MM.1S (cell line): ENCODE results near the gene GFPT2.

Source experiments
- DNase-seq: peaks from one replicate; pipeline ENCODE4 v3.0.0-alpha.2; 2015
- H2AFZ ChIP-seq: fragments of 300-600 bp; sonication (generic); 2 replicates; pipeline ENCODE4 v1.6.0; 2016; ENCODE audit warnings: antibody characterized with exemption, low read length
- H3F3A ChIP-seq: fragments of 300-600 bp; sonication (generic); 2 replicates; pipeline ENCODE4 v1.6.1; 2016; ENCODE audit warnings: mild to moderate bottlenecking, antibody characterized with exemption, low read length, moderate library complexity, mixed read lengths; ENCODE audit not compliant: insufficient read depth
- H3K27ac ChIP-seq: fragments of 300-600 bp; sonication (generic); 2 replicates; pipeline ENCODE4 v1.5.1; 2016; ENCODE audit warnings: mild to moderate bottlenecking, low read length
- H3K27me3 ChIP-seq: fragments of 300-600 bp; sonication (generic); replicated peaks from 2 replicates; pipeline ENCODE4 v1.6.0; 2016; ENCODE audit warnings: low read length; ENCODE audit not compliant: insufficient read depth
- H3K36me3 ChIP-seq: fragments of 300-600 bp; sonication (generic); replicated peaks from 2 replicates; pipeline ENCODE4 v1.6.1; 2016; ENCODE audit warnings: mild to moderate bottlenecking, low read length, mixed read lengths; ENCODE audit not compliant: insufficient read depth
- H3K4me1 ChIP-seq: fragments of 300-600 bp; sonication (generic); 2 replicates; pipeline ENCODE4 v1.6.1; 2016; ENCODE audit warnings: low read length, mixed read lengths
- H3K4me2 ChIP-seq: fragments of 300-600 bp; sonication (generic); 2 replicates; pipeline ENCODE4 v1.6.0; 2016; ENCODE audit warnings: low read depth, low read length
- H3K4me3 ChIP-seq: fragments of 300-600 bp; sonication (generic); 2 replicates; pipeline ENCODE4 v1.5.1; 2016; ENCODE audit warnings: low read length, mixed read lengths
- H3K79me2 ChIP-seq: fragments of 300-600 bp; sonication (generic); 2 replicates; pipeline ENCODE4 v1.6.1; 2016; ENCODE audit warnings: mixed run types, low read length, mixed read lengths
- H3K9ac ChIP-seq: fragments of 300-600 bp; sonication (generic); 2 replicates; pipeline ENCODE4 v1.6.1; 2016; ENCODE audit warnings: low read length, mixed read lengths
- H3K9me2 ChIP-seq: fragments of 300-600 bp; sonication (generic); replicated peaks from 2 replicates; pipeline ENCODE4 v1.6.1; 2016; ENCODE audit warnings: mild to moderate bottlenecking, low read length, mixed read lengths; ENCODE audit not compliant: insufficient read depth
- H3K9me3 ChIP-seq: fragments of 300-600 bp; sonication (generic); replicated peaks from 2 replicates; pipeline ENCODE4 v1.6.1; 2016; ENCODE audit warnings: mild to moderate bottlenecking, low read length, mixed read lengths; ENCODE audit not compliant: insufficient read depth
- H4K20me1 ChIP-seq: fragments of 300-600 bp; sonication (generic); 2 replicates; pipeline ENCODE4 v1.6.1; 2016; ENCODE audit warnings: mild to moderate bottlenecking, low read length, moderate library complexity, mixed read lengths; ENCODE audit not compliant: insufficient read depth
- EZH2 ChIP-seq: fragments of 300-600 bp; sonication (generic); optimal IDR thresholded peaks from 2 replicates; pipeline ENCODE3; 2017; ENCODE audit warnings: low read depth, mild to moderate bottlenecking, antibody characterized with exemption, low read length, mixed read lengths
- EZH2phosphoT487 ChIP-seq: fragments of 300-600 bp; sonication (generic); IDR thresholded peaks from 2 replicates; pipeline ENCODE4 v1.6.1; 2018; ENCODE audit warnings: antibody characterized with exemption, low read length
- TF ChIP-seq, protein P1 (sequence below): fragments of 300-600 bp; sonication (generic); IDR thresholded peaks from 2 replicates; pipeline ENCODE4 v1.5.1; 2016; ENCODE audit warnings: antibody characterized with exemption, low read length, mixed read lengths

GFPT2 gene

DNA sequence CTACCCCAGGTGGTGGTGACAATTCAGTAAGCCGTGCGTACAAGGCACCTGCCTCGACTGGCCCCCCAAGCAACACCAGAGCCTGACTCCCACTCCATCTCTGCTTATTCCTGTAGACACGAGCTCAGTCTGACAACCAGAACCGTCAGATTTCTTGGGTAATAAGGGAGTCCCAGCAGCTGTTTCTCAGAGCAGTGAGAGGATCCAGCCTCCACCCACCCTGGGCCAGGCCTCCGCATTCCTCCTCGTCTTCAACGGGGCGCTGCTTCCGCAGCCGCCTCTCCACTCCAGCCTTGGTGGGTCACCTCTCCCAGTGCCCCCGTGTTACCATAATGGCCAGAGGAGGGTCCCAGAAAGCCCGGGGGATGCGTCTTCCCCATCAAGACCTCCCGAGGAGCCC is 27.7 kb upstream of the GFPT2 start:
- H2AFZ ChIP-seq: no peak overlapping the region
- no peaks in the 10 kb centered on the region for H3F3A ChIP-seq
- H4K20me1 ChIP-seq: no peaks in the 10 kb centered on the region
- no peak overlapping the region for H3K27ac ChIP-seq
- no peaks in the 10 kb centered on the region for H3K79me2 ChIP-seq
- no peak for DNase-seq
- no peaks in the 10 kb centered on the region for H3K4me1 ChIP-seq
- peaks cover 67% of the 10 kb centered on the region for H3K27me3 ChIP-seq
- no peak overlapping the region for H3K9ac ChIP-seq
- no peaks in the 10 kb centered on the region for H3K36me3 ChIP-seq
- TF ChIP-seq, protein P1, sequence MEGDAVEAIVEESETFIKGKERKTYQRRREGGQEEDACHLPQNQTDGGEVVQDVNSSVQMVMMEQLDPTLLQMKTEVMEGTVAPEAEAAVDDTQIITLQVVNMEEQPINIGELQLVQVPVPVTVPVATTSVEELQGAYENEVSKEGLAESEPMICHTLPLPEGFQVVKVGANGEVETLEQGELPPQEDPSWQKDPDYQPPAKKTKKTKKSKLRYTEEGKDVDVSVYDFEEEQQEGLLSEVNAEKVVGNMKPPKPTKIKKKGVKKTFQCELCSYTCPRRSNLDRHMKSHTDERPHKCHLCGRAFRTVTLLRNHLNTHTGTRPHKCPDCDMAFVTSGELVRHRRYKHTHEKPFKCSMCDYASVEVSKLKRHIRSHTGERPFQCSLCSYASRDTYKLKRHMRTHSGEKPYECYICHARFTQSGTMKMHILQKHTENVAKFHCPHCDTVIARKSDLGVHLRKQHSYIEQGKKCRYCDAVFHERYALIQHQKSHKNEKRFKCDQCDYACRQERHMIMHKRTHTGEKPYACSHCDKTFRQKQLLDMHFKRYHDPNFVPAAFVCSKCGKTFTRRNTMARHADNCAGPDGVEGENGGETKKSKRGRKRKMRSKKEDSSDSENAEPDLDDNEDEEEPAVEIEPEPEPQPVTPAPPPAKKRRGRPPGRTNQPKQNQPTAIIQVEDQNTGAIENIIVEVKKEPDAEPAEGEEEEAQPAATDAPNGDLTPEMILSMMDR: no peak
- TF ChIP-seq EZH2: no peak
- no peak for TF ChIP-seq EZH2phosphoT487
- no peak overlapping the region for H3K4me3 ChIP-seq
- H3K9me3 ChIP-seq: no peaks in the 10 kb centered on the region
- H3K9me2 ChIP-seq: no peaks in the 10 kb centered on the region
- no peak overlapping the region for H3K4me2 ChIP-seq

DNA sequence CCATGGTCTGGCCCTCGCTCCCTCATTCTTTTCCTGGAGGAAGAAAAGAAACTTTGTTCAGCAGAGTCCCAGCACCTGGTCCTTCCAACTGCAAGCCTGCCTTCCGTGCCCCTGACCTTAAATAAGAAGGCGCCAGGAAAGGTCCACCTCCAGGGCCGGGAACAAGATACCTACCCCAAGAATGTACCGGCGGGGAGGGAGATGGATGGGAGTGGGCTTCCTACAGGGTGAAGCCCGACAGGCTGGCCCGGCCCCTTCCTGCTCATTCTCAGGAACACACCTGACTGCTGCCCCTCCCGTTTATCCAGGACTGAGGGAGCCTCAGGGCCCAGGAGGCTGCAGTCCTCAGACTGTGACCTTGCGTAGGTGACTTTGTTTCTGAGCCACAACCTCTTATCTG is 27.3 kb upstream of the GFPT2 start:
- no peaks in the 10 kb centered on the region for H3K9me2 ChIP-seq
- H3K27ac ChIP-seq: no peak overlapping the region
- H4K20me1 ChIP-seq: no peaks in the 10 kb centered on the region
- no peaks in the 10 kb centered on the region for H3K36me3 ChIP-seq
- H3K4me3 ChIP-seq: no peak overlapping the region
- H3K9me3 ChIP-seq: no peaks in the 10 kb centered on the region
- TF ChIP-seq, protein P1: no peak
- no peak for TF ChIP-seq EZH2
- no peak for TF ChIP-seq EZH2phosphoT487
- H3K4me1 ChIP-seq: no peaks in the 10 kb centered on the region
- no peak for DNase-seq
- H3K4me2 ChIP-seq: no peak overlapping the region
- H3K27me3 ChIP-seq: peaks cover 66% of the 10 kb centered on the region
- no peaks in the 10 kb centered on the region for H3K79me2 ChIP-seq
- no peak overlapping the region for H3K9ac ChIP-seq
- no peak overlapping the region for H2AFZ ChIP-seq
- H3F3A ChIP-seq: no peaks in the 10 kb centered on the region

DNA sequence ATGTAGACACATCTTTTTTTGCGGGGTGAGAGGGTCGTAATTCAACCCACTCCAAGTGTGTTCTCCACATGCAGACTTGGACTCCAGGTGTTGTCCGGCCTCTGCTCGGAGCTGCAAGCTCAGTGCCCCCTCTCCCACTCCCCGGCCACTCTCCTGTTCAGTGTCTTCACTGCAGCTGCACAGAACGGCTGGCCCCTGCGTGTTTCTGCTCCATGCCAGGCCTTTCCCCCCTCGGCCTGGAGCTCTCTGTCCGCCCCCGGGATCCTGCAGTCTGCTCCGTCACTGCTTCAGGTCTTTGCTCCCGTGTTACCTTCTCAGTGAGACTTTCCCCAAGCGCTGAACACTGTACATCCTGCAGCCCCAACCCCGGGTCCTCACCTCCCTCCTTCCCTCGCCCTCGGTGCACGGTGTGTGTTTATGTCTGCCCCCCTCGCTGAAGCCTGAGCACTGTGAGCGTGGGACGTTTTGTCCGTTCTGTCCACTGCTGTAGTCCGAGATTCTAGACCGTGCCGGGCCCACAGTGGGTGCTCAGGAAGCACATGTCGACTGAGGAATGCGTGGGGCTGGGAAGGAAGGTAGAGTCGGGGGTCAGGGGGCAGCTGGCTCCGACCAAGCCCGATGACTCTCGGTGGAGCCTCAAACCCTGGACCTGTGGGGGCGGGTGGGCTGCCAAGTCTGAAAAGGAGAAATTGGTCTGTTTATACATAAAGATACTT is 26.4 kb upstream of the GFPT2 start:
- Histone ChIP-seq H3K27me3 (peaks cover 70% of the 10 kb centered on the region), H2AFZ (no peak overlapping the region), H3K4me1 (no peaks in the 10 kb centered on the region), H3K79me2 (no peaks in the 10 kb centered on the region), H3K9ac (no peak overlapping the region), H3K4me3 (no peak overlapping the region), H3K36me3 (no peaks in the 10 kb centered on the region), H3K4me2 (no peak overlapping the region), H3F3A (no peaks in the 10 kb centered on the region), H3K9me3 (no peaks in the 10 kb centered on the region), H4K20me1 (no peaks in the 10 kb centered on the region), H3K27ac (no peak overlapping the region), H3K9me2 (no peaks in the 10 kb centered on the region)
- no peak for DNase-seq
- TF ChIP-seq, protein P1: no peak
- TF ChIP-seq EZH2phosphoT487: no peak
- no peak for TF ChIP-seq EZH2
